Prostate gland (tissue), 2 donors: ENCODE measurements around the gene BEAN1. TPM values are rescaled to one million over a fixed set of nuclear protein-coding genes. Genes with fewer than 3 reads are reported as not detected.
"Not testable (repeated sequence)": the region's sequence is repeated elsewhere in the genome, so short reads cannot be mapped to it uniquely, and the experiment has no call there.

ENCODE experiments used
- DNase-seq: peaks from one replicate; pipeline ENCODE4 v3.0.0-alpha.2; 2019; ENCODE audit warnings: low spot score
- H3K27ac ChIP-seq, 2 donors: fragments of 200-600 bp; sonication (generic); 2 replicates each; pipeline ENCODE4 v1.5.1; 2017 to 2019
- H3K27me3 ChIP-seq: fragments of 200-600 bp; sonication (generic); replicated peaks from 2 replicates; pipeline ENCODE4 v1.5.1; 2019; ENCODE audit not compliant: insufficient read depth
- H3K36me3 ChIP-seq, 2 donors: fragments of 200-600 bp; sonication (generic); 1 replicate in 1 of 2; 2 replicates in 1 of 2; pipeline versions ENCODE4 v1.5.1 to v1.8.1; 2017 to 2019
- H3K4me1 ChIP-seq: fragments of 200-600 bp; sonication (generic); replicated peaks from 2 replicates; pipeline ENCODE4 v1.5.1; 2019
- H3K4me3 ChIP-seq, 2 donors: fragments of 200-600 bp; sonication (generic); 2 replicates each; pipeline ENCODE4 v1.5.1; 2017 to 2019
- H3K9me3 ChIP-seq: fragments of 200-600 bp; sonication (generic); 2 replicates; pipeline ENCODE4 v1.5.1; 2017
- POLR2A ChIP-seq: fragments of 450-650 bp; IDR thresholded peaks from one replicate; pipeline ENCODE4 v1.6.1; 2016; ENCODE audit warnings: antibody characterized with exemption, mild to moderate bottlenecking
- POLR2AphosphoS5 ChIP-seq: sonication (generic); formaldehyde crosslinking; IDR thresholded peaks from one replicate; pipeline ENCODE4 v1.6.1; 2017; ENCODE audit warnings: antibody characterized with exemption
- WGBS: methylation state at CpG from one replicate; pipeline ENCODE4 v1.1.5; 2018; 5-methylcytosine and 5-hydroxymethylcytosine counted together
- intact Hi-C: fragments of 100-400 bp; cut with DNase I; formaldehyde crosslinking; loops from one replicate; pipeline ENCODE4 v1.14.2; 2022
- total RNA-seq, 2 donors: library from RNA; depleted of rRNA; stranded (reverse); fragments of >200 nt; gene quantifications; one replicate each; pipeline ENCODE4 v1.1.0, GENCODE V29; 2016
- TF ChIP-seq, protein P1 (sequence below), 4 experiments: fragments of 200-600 bp in 2 of 4; fragments of 450-650 bp in 2 of 4; sonication (generic) in 2 of 4; IDR thresholded peaks; 1 replicate in 3 of 4; 2 replicates in 1 of 4; pipeline ENCODE4 v1.5.1; 2016 to 2019; ENCODE audit warnings: antibody characterized with exemption in 4 of 4, mild to moderate bottlenecking in 2 of 4, moderate library complexity in 2 of 4

Gene BEAN1
- total RNA-seq, 2 donors from 2014 or later, result 0.14 to 0.51 TPM

GRCh38 chr16:66451548-66451947 lies 24.5 kb downstream of the BEAN1 start:
- intact Hi-C loops, result no loop called here
- WGBS, result 91% methylated on average over 3 of the region's 3 CpGs
- H3K27ac ChIP-seq, result no peak overlapping the region
- no peaks in the 10 kb centered on the region for H3K9me3 ChIP-seq
- no peak for TF ChIP-seq POLR2A
- TF ChIP-seq, protein P1, sequence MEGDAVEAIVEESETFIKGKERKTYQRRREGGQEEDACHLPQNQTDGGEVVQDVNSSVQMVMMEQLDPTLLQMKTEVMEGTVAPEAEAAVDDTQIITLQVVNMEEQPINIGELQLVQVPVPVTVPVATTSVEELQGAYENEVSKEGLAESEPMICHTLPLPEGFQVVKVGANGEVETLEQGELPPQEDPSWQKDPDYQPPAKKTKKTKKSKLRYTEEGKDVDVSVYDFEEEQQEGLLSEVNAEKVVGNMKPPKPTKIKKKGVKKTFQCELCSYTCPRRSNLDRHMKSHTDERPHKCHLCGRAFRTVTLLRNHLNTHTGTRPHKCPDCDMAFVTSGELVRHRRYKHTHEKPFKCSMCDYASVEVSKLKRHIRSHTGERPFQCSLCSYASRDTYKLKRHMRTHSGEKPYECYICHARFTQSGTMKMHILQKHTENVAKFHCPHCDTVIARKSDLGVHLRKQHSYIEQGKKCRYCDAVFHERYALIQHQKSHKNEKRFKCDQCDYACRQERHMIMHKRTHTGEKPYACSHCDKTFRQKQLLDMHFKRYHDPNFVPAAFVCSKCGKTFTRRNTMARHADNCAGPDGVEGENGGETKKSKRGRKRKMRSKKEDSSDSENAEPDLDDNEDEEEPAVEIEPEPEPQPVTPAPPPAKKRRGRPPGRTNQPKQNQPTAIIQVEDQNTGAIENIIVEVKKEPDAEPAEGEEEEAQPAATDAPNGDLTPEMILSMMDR (IDR thresholded peaks at IDR 0.05), result no peak
- TF ChIP-seq POLR2AphosphoS5, result no peak
- H3K4me1 ChIP-seq, result no peaks in the 10 kb centered on the region
- DNase-seq, result no peak
- no peak overlapping the region for H3K4me3 ChIP-seq
- no peaks in the 10 kb centered on the region for H3K27me3 ChIP-seq
- no peaks in the 10 kb centered on the region for H3K36me3 ChIP-seq

DNA sequence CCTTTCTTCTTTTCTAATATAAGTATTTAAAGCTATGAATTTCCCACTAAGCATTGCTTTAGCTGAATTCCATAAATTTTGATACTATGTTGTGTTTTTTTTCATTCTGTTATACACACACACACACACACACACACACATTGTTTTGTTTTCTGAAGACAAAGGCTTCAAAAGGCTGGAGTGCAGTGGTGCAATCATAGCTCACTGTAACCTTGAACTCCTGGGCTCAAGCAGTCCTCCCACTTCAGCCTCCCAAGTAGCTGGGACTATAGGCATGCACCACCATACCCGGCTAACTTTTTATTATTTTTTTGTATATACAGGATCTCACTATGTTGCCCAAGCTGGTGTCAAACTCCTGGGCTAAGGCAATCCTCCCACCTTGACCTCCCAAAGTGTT lies 26.1 kb downstream of the BEAN1 start:
- H3K27ac ChIP-seq, H3K9me3 ChIP-seq, H3K27me3 ChIP-seq, DNase-seq, H3K4me3 ChIP-seq, intact Hi-C loops, H3K4me1 ChIP-seq, H3K36me3 ChIP-seq: not testable (repeated sequence)
- WGBS, result 97% methylated on average over 1 of the region's 1 CpG

DNA sequence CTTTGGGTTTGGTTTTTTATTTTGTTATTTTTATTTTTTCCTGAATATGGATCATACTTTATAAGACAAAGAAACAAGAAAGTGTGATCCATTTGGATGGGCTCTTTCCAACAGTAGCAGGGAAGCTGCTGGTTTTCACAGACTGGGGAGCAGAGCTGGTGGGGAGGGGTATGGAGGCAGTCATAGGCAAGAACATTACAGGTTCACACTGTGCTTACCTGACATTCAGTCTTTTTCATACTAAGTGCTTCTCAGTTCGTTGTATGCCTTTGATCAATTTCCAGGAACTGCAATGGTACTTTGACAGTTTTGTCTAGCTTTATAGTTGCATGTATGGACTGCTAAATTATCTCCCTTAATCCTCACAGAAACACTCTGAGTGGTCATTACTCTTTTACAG lies 27.7 kb downstream of the BEAN1 start:
- Histone ChIP-seq H3K4me1 (no peaks in the 10 kb centered on the region), H3K27me3 (peaks cover 3% of the 10 kb centered on the region), H3K9me3 (no peaks in the 10 kb centered on the region), H3K4me3 (no peak overlapping the region), H3K36me3 (no peaks in the 10 kb centered on the region), H3K27ac (no peak overlapping the region)
- 50% methylated on average over 1 of the region's 1 CpG for WGBS
- no peak for DNase-seq
- intact Hi-C loops, result no loop called here
- TF ChIP-seq POLR2A (no peak), POLR2AphosphoS5 (no peak)
- TF ChIP-seq, protein P1 (IDR thresholded peaks at IDR 0.05), result no peak

DNA sequence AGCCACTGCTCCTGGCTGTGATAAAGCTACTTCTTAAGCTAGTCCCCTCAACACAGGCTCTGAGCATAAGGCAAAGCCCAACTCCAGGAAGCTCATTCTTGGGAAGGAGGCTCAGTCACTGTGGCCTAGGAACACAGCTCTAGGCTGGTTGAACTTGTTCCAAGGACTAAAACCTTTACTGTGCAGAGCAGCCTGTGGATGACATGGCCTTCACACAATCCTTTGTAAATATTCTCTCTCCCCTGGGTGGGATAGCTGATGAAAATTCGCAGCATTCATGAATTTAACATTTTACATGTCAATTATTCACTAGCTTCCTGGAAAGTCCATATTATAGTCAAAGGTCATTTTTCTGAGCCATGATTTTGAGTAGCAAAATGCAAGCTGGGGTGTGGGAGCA lies 28.9 kb downstream of the BEAN1 start:
- DNase-seq, result no peak
- Histone ChIP-seq H3K4me3 (no peak overlapping the region), H3K36me3 (no peaks in the 10 kb centered on the region), H3K27ac (no peak overlapping the region), H3K9me3 (no peaks in the 10 kb centered on the region), H3K4me1 (no peaks in the 10 kb centered on the region), H3K27me3 (peaks cover 7% of the 10 kb centered on the region)
- TF ChIP-seq POLR2AphosphoS5 (no peak), POLR2A (no peak)
- TF ChIP-seq, protein P1 (IDR thresholded peaks at IDR 0.05), result no peak
- intact Hi-C loops, result no loop called here
- 84% methylated on average over 1 of the region's 1 CpG for WGBS

DNA sequence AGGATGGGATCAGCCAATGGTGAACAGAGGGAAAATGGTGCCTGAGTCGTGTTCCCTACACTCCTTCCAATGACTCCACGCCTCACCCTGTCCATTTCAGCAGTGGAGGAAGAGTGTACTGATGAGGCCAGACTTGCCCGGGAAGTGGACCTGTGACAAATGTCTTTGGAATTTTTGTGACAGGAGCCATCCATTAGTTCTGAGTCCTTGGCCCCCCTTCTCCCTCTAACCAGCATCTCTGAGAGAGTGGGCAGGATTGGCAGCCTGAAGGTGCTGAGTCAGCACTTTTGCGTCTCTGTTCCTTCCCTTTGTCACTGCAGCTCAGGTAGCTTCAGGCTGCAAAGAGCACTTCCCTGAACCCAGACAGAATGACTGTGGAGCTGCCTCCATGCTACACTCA lies 30.8 kb downstream of the BEAN1 start:
- no peak for DNase-seq
- Histone ChIP-seq H3K27me3 (peaks cover 7% of the 10 kb centered on the region), H3K9me3 (no peaks in the 10 kb centered on the region), H3K4me3 (no peak overlapping the region), H3K27ac (no peak overlapping the region), H3K36me3 (no peaks in the 10 kb centered on the region), H3K4me1 (no peaks in the 10 kb centered on the region)
- 39% methylated on average over 4 of the region's 4 CpGs for WGBS
- TF ChIP-seq POLR2AphosphoS5, result no peak
- TF ChIP-seq, protein P1 (IDR thresholded peaks at IDR 0.05), result no peak
- TF ChIP-seq POLR2A, result no peak
- intact Hi-C loops, result no loop called here
